ENCODE data around the gene FGF4. TPM values are rescaled to one million over a fixed set of nuclear protein-coding genes. Genes with fewer than 3 reads are reported as not detected.

The FGF4 gene
- total and polyA plus RNA-seq, 11 donors = not detected

DNA sequence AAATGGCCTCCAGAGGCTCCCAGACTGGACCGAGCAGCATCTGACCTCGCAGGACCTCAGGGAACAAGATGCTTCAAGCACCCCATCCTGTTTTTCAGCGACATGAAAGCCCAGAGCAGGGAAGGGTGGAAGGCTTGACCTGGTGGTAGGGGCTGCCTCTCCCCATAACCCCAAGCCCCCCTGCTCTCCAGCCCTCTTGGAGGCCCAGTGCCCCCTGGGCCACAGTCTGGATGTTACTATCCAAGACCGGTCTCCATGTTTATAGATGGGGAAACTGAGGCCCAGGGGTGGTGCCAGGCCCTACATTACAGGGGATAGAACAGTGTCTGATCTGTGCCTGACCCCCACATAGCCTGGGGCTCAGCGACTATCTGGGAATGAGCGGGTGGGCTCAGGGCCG, 37.1 kb upstream of the FGF4 start:
- DNase-seq = no peak
- no peaks in the 10 kb centered on the region for H3K9me3 ChIP-seq
- H3K27ac ChIP-seq = no peak overlapping the region
- H3K36me3 ChIP-seq = no peaks in the 10 kb centered on the region
- intact Hi-C loops (cut with DNase I) = no loop called here
- H3K4me1 ChIP-seq = peaks cover 0 to 4% (median under 1%) of the 10 kb centered on the region in 12 donors
- no peak for TF ChIP-seq POLR2A (IDR thresholded peaks at IDR 0.05)
- TF ChIP-seq, protein P1, sequence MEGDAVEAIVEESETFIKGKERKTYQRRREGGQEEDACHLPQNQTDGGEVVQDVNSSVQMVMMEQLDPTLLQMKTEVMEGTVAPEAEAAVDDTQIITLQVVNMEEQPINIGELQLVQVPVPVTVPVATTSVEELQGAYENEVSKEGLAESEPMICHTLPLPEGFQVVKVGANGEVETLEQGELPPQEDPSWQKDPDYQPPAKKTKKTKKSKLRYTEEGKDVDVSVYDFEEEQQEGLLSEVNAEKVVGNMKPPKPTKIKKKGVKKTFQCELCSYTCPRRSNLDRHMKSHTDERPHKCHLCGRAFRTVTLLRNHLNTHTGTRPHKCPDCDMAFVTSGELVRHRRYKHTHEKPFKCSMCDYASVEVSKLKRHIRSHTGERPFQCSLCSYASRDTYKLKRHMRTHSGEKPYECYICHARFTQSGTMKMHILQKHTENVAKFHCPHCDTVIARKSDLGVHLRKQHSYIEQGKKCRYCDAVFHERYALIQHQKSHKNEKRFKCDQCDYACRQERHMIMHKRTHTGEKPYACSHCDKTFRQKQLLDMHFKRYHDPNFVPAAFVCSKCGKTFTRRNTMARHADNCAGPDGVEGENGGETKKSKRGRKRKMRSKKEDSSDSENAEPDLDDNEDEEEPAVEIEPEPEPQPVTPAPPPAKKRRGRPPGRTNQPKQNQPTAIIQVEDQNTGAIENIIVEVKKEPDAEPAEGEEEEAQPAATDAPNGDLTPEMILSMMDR (IDR thresholded peaks at IDR 0.05) = no peak
- no peak overlapping the region for H3K4me3 ChIP-seq
- WGBS, 4 donors = 83 to 90% (median 86%) methylated on average over 6 to 7 of the region's 7 CpGs
- ATAC-seq = no peak
- peaks cover 11 to 59% (median 20%) of the 10 kb centered on the region in 9 donors for H3K27me3 ChIP-seq

DNA sequence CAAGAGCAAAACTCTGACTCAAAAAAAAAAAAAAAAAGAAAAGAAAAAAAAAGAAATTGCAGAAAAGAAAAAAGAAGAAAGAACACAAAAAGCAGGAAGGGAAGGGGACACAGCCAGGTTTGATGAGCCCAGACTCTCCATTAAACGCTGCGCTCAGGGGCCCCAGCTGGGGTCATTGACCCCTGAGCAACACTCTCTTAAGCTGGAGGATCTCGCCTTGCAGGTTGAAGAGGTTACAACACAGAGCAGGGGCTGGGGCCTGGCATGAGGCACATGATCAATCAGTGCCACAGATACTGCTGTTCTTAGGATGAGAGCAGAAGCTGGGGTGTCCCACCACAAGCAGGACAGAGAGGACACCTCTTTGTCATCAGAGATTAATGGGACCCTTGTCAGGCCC, 36.3 kb upstream of the FGF4 start:
- no peak overlapping the region for H3K4me3 ChIP-seq
- DNase-seq = no peak
- WGBS, 4 donors = 29 to 59% (median 58%) methylated on average over 3 of the region's 3 CpGs
- H3K27me3 ChIP-seq = peaks cover 6 to 52% (median 12%) of the 10 kb centered on the region in 9 donors
- H3K4me1 ChIP-seq = no peaks in the 10 kb centered on the region
- no peak overlapping the region for H3K27ac ChIP-seq
- intact Hi-C loops (cut with DNase I) = no loop called here
- no peak for ATAC-seq
- TF ChIP-seq POLR2A (IDR thresholded peaks at IDR 0.05) = no peak
- TF ChIP-seq, protein P1 (IDR thresholded peaks at IDR 0.05) = no peak
- H3K9me3 ChIP-seq = no peaks in the 10 kb centered on the region
- no peaks in the 10 kb centered on the region for H3K36me3 ChIP-seq

DNA sequence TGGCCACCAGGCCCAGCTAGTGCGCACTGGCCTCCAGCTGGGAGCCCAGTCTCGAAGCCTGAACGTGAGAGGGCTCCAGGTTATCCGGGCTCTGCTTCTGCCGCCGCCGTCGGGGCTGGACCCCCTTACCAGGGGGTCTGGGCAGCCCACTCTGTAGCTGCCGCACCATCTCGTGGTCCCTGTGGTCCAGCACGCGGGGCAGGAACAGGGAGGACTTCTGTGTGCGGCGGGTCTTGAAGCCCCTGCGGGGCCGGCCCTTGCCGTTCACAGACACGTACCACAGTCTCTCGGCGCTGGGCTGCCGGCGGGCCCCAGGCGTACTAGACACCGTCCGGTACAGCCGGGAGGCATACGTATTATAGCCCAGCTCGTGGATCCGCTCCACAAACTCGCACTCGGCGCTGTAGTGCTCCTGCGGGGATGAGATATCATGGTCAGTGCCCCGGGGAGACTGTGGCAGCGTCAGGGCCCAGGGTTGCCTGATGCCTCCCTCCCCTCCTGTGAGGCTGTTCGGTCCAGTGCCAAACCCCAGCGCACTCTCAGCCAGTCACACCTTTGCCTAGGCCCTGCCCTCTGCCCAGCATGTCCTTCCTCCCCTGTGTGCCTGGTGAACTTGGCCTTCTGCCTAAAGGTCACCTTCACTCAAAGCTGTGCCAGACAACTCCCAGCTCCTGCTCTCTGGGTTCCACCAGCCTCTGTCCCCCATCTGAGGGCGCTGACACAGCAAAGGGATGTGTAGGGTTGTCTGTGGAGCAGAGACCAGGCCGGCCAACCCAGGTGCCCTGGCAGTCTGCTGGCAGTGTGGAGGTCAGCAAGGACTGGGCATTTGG, 35.4 kb upstream of the FGF4 start:
- Histone ChIP-seq H3K4me1 (no peaks in the 10 kb centered on the region), H3K4me3 (no peak overlapping the region), H3K36me3 (no peaks in the 10 kb centered on the region), H3K9me3 (no peaks in the 10 kb centered on the region), H3K27ac (no peak overlapping the region), H3K27me3 (peaks cover 0 to 42% (median 3%) of the 10 kb centered on the region in 9 donors)
- WGBS, 4 donors = 87 to 93% (median 91%) methylated on average over 21 to 39 of the region's 39 CpGs
- intact Hi-C loops (cut with DNase I) = no loop called here
- no peak for DNase-seq
- ATAC-seq = peak in 1 of 4 donors; percentile 20
- TF ChIP-seq POLR2A (IDR thresholded peaks at IDR 0.05) = no peak
- TF ChIP-seq, protein P1 (IDR thresholded peaks at IDR 0.05) = no peak

DNA sequence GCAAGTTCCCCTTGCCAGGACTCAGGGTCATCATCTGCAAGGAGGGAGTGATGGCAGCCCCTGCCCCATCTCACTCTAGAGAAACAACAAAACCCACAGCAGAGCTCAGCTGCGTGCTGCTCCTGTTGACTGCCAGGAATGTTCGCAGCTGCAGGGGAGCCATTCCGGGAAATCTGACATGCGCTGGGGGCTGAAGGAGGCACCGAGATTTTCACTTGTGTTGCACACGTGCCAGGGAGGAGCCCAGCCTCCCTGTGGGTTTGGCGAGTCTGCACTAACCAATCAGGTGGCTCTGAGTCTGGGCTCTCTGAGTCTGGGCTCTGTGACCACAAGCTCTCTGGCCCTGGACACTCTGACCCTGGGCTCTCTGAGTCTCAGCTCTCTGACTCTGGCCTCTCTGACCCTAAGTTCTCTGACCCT, 33.5 kb upstream of the FGF4 start:
- intact Hi-C loops (cut with DNase I) = no loop called here
- no peak overlapping the region for H3K27ac ChIP-seq
- TF ChIP-seq, protein P1 (IDR thresholded peaks at IDR 0.05) = no peak
- TF ChIP-seq POLR2A (IDR thresholded peaks at IDR 0.05) = no peak
- 20 to 25% (median 23%) methylated on average over 1 to 7 of the region's 7 CpGs for WGBS, 4 donors
- no peak overlapping the region for H3K4me3 ChIP-seq
- peaks cover 0 to 13% (median 0%) of the 10 kb centered on the region in 12 donors for H3K4me1 ChIP-seq
- no peak for DNase-seq
- H3K9me3 ChIP-seq = no peaks in the 10 kb centered on the region
- ATAC-seq = no peak
- no peaks in the 10 kb centered on the region for H3K36me3 ChIP-seq
- H3K27me3 ChIP-seq = peaks cover 0 to 35% (median 0%) of the 10 kb centered on the region in 9 donors

Measured in heart left ventricle (tissue), 16 donors.